Stimulated activated CD8-positive, alpha-beta memory T cell treated with anti-CD3 and anti-CD28 coated beads, Interleukin-4, amount 100 ng/mL, for 4 hours (primary cell): ENCODE data around the gene CIB1.
"Not testable (repeated sequence)": the region's sequence is repeated elsewhere in the genome, so short reads cannot be mapped to it uniquely, and the experiment has no call there.

Source experiments
- DNase-seq, 2 donors: peaks; one replicate each; pipeline ENCODE4 v3.0.0-alpha.2; 2020; ENCODE audit warnings: low read depth in 2 of 2, low spot score in 1 of 2

The CIB1 gene

DNA sequence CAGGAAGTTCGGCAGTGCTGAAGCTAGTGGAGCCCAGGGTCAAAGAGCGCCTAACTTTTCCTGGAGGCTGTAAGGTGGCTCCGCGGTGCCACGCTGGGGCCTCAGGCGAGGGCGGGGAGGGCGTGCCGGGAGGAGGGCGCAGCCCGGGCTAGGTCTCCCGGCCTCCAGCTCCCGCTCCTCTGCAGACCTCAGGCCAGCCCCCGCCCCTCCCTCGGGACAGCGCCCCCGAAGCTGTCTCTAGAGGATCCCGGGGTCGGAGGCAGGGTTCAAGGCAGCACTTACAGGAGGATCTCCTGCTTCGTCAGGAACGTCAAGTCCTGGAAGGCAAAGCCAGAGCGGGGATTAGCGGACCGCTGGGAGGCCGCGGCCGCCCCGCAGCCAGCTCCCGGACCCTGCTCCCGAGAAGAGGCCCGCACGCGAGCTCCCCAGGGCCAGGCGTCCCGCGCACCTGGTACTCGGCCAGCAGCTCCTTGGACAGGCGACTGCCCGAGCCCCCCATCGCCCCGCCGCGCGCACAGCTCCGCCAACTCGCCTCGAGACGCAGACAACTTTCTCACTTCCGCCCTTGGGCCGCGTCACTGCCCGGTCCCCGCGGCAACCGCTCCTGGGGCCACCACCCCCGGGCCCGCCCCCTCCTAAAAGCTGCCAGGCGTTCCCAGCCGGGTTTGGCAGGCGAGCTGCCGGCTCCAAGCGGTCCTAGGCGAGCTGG lies at the start of gene CIB1:
Gene CIB1 (minus strand): TSS at position 555 of the 709 bp plus-strand sequence. CDS start 56 bp downstream, at position 499.
- peak; percentile 84 to 96 for DNase-seq

- DNase-seq = not testable (repeated sequence)
Observed at GRCh38 chr15:90281637-90282036, 47.9 kb upstream of the CIB1 start.

GRCh38 chr15:90280743-90281142 lies 47.0 kb upstream of the CIB1 start:
- not testable (repeated sequence) for DNase-seq

DNA sequence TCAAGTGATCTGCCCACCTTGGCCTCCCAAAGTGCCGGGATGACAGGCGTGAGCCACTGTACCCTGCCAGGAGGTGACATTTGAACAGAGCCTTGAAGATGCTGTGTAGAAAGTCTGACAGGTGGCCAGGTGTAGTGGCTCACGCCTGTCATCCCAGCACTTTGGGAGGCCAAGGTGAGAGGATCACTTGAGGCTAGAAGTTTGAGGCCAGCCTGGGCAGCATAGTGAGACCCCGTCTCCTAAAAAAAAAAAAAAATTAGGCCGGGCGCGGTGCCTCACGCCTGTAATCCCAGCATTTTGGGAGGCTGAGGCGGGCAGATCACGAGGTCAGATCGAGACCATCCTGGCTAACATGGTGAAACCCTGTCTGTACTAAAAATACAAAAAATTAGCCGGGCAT lies 44.7 kb upstream of the CIB1 start:
- not testable (repeated sequence) for DNase-seq

DNA sequence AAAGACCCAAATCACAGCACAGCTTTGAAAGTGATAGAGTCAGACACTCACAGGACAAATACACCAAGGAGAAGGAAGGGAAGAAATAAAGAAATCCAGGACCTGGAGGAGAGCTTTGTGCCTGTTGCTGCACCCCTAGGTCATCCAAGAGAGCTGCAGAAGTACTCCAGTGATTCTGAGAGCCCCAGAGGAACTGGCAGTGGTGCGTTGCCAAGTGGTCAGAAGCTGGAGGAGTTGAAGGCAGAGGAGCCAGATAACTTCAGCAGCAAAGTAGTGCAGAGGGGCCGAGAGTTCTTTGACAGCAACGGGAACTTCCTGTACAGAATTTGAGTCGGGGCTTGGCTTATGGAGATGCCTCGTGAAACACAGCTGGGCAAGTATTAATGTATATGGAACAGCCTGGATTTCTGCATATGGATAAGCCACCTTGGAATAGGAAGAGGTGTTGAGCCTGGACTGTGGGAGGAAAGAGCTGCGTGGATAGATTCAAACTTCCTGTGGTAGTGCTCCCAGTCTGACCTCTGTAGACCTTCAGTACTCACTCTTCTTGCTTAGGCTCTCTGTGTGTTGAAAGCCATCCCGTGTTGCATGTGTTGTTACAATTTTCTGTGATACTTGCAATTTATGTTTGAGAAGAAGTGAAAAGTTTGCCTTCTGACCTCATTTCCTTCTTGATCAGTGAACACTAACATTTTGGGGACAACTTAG lies 37.9 kb upstream of the CIB1 start:
- DNase-seq = no peak

DNA sequence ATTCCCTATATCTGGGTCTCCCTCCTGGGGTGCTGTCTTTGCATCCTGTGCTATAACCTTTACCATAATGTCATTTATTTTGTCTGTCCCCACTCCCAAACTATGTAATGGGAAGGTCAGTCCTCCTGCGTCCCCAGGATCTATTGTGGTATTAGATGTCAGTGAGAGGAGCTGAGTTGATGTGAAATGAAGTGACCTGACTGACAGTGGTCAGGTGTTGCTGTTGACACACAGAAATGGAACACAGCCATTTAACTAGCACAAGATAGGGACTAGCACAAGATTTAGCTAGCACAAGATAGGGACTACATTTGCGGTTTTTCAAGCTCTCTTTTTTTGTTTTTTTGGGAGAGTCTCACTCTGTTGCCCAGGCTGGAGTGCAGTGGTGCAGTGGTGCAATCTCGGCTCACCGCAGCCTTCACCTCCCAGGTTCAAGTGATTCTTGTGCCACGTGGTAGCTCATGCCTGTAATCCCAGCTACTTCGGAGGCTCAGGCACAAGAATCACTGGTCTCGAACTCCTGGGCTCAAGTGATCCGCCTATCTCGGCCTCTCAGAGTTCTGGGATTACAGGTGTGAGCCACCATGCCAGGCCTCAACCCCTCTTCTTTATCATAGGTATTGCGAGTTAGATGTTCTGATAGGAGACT lies 36.9 kb upstream of the CIB1 start:
- no peak for DNase-seq

DNA sequence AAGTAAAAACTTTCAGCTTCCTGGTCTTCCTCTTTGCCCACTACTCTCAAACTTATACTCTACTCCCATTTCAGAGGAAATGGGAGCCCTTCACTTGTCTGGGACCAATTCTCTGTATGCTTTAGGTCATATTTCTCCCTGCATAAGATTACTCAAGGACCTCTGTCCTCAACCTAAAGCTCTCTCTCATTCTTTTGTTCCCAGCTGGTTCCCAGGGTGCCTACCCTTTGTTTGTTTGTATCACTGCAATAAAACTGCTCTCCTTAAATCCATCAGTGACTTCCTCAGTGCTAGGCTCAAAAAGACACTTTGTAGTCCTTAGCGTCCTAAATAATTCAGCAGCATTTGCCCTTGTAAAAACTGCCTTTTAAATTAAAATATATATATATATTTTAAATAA lies 34.7 kb upstream of the CIB1 start:
- no peak for DNase-seq

DNA sequence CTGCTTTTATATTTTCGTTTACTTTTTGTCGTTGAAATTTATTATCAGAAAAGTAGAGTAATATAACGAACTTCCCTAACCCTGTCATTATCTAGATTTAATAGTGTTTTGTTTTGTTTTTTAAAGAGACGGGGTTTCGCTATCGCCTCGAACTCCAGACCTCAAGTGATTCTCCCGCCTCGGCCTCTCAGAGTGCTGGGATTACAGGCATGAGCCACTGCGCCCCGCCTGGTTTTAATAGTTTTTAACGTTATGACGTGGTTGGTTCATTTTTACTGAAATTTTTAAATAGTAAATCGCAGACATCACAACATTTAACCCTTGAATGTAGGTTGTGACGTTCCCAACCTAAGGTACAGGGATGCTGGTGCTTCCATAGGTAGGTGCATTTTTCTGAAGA lies 32.7 kb upstream of the CIB1 start:
- DNase-seq = no peak

DNA sequence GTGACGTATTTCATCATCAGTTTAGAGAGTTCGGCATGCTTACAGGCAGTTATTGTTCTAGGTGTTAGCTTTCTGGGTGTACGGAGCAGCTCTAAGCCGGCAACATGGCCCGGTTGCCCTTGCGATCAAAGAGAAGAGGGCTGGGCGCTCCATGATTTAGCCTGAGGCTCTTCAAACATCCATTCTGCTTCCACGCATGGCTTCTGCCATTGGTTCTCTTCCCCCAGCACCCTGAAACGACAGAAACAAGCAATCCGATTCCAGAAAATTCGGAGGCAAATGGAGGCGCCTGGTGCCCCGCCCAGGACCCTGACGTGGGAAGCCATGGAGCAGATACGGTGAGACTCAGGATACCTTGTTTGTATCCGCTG lies 32.3 kb upstream of the CIB1 start:
- DNase-seq = peak; percentile 1 to 20

GRCh38 chr15:90265271-90266060 lies 31.7 kb upstream of the CIB1 start, which contains the start of gene NGRN:
Gene NGRN (plus strand): TSS chr15:90265672. CDS start chr15:90265713, 41 bp downstream.
- peak; percentile 77 to 85 for DNase-seq

DNA sequence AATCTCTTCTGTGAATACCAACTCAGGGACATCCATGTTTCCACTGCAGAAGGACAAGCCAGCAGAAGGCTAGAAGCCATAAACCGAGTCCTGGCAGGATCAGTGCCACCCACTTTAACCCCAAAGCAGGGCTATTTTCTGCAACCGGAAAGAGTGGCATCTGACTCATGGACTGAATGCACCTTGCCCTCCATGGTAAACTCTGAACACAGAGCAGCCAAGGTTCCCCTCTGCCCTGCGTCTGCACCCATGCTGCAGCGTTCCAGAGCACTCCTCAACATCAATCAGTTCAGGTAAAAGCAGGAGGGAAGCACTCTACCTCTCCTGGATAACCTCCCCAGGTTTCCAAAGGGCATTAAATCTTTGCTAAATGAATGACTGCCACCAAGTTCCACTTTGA lies 30.9 kb upstream of the CIB1 start:
- DNase-seq = no peak

DNA sequence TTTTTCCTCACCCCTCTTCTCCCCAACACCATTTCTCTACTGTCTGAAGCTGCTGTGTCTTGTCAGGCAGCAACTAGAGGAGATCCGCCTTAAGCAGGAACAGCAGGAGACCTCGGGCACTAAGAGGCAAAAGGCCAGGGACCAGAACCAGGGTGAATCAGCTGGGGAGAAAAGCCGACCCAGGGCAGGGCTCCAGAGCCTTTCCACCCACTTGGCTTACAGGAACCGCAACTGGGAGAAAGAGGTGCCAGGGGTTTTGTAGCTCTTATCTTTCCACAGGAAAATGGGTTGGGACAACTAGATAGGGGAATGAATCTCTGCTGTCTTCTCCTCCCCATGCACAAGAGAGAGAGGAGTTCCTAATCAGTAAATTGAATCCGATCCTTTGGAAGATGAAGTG lies 28.7 kb upstream of the CIB1 start:
- no peak for DNase-seq

- DNase-seq = no peak
Observed at GRCh38 chr15:90261811-90262210, 28.1 kb upstream of the CIB1 start.

DNA sequence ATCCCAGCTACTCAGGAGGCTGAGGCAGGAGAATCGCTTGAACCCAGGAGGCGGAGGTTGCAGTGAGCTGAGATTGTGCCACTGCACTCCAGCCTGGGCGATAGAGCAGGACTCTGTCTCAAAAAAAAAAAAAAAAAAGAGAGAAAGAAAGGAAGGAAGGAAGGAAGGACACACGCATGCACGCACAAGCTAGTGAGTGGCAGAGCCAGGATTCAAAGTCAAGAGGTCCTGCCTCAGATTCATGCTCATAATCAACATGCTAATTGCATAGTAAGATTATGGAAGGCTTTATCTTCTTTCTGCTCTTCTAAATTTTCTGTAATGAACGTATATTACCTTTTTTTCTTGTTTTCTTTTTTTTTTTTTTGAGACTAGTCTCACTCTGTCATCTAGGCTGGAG lies 27.0 kb upstream of the CIB1 start:
- DNase-seq = not testable (repeated sequence)

DNA sequence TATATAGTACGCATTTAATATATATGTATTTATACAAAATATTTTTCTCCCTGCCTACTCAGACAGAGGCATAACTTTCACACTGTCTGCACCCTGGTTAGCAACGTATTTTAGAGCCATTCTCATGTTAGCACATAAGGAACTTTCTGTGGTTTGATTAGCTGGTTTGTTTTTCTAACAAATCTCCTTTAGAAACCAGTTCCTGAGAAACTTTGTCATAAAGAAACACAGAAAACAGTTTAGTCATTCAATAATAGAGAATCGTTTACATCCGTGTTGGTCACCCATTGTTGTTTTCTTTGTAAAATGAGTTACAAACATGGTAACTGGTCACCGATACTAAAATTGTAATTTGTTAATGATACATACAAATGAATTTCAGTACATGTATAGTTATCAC lies 25.8 kb upstream of the CIB1 start:
- DNase-seq = no peak

- no peak for DNase-seq
Observed at GRCh38 chr15:90257776-90258175, 24.0 kb upstream of the CIB1 start.

GRCh38 chr15:90249203-90249863 lies 15.6 kb upstream of the CIB1 start, which contains the start of gene TTLL13:
Gene TTLL13 (plus strand): TSS chr15:90249556. CDS start chr15:90250631, 1,075 bp downstream.
- peak in 1 of 2 donors; percentile 42 for DNase-seq

DNA sequence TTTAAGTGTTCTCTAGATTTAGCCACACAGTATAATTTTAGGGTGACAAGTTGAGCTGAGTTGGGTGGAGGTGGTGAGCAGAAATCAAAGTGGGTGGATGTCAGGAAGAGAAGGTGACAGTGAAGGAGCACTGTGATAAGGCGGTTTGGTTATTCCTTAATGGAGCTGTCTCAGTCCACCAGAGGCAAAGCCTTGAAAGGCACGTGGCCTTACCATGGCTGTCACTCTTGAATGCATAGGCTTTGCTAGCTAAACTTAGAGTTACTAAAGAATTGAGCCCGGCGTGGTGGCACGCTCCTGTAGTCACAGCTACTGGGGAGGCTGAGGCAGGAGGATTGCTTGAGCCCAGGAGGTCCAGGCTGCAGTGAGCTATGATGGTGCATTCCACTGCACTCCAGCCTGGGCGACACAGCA lies 15.1 kb upstream of the CIB1 start:
- DNase-seq = no peak

- no peak for DNase-seq
Observed at GRCh38 chr15:90243943-90244639, 10.3 kb upstream of the CIB1 start.
